T-helper 17 cell (primary cell): ENCODE measurements around the gene ZGLP1. TPM values are rescaled to one million over a fixed set of nuclear protein-coding genes. Genes with fewer than 3 reads are reported as not detected.
"Not testable (repeated sequence)": the region's sequence is repeated elsewhere in the genome, so short reads cannot be mapped to it uniquely, and the experiment has no call there.

Experiments
- ATAC-seq: fragments of 150-1000 bp; cut with Tn5 transposase; 2 replicates; pipeline ENCODE4 v1.10.0; 2021; ENCODE audit warnings: mild to moderate bottlenecking, moderate library complexity
- DNase-seq, 3 donors: peaks; one replicate each; pipeline versions ENCODE4 v3.0.0 to v3.0.0-alpha.2; 2020 to 2021
- H3K9me3 ChIP-seq: one replicate; pipeline ENCODE4 v1.7.0; 2013; ENCODE audit warnings: low read length, mild to moderate bottlenecking; ENCODE audit not compliant: control insufficient read depth, poor library complexity, severe bottlenecking
- H3K27ac Mint-ChIP-seq: one replicate; pipeline ENCODE4 v1.8.0; 2022; ENCODE audit warnings: mild to moderate bottlenecking, moderate library complexity, mixed read lengths
- H3K27me3 Mint-ChIP-seq: one replicate; pipeline ENCODE4 v1.8.0; 2022; ENCODE audit warnings: mixed read lengths
- H3K36me3 Mint-ChIP-seq: one replicate; pipeline ENCODE4 v1.8.0; 2022; ENCODE audit warnings: low read depth, mixed read lengths
- H3K4me1 Mint-ChIP-seq: one replicate; pipeline ENCODE4 v1.8.0; 2022; ENCODE audit warnings: mild to moderate bottlenecking, mixed read lengths
- H3K4me3 Mint-ChIP-seq: one replicate; pipeline ENCODE4 v1.8.0; 2022; ENCODE audit warnings: mild to moderate bottlenecking, moderate library complexity, mixed read lengths
- total RNA-seq, 4 donors: library from RNA in 2 of 4; stranded (reverse) in 2 of 4; gene quantifications; one replicate each; pipeline ENCODE4 v1.2.3 and lab custom pipeline; 2022 to 2026

ZGLP1 gene
- 1 to 10 TPM; 1.1 to 2.4 TPM for total RNA-seq
- 0.30 to 1.2 reads per million in 2 donors for total RNA-seq (lab: John Stamatoyannopoulos, UW)

DNA sequence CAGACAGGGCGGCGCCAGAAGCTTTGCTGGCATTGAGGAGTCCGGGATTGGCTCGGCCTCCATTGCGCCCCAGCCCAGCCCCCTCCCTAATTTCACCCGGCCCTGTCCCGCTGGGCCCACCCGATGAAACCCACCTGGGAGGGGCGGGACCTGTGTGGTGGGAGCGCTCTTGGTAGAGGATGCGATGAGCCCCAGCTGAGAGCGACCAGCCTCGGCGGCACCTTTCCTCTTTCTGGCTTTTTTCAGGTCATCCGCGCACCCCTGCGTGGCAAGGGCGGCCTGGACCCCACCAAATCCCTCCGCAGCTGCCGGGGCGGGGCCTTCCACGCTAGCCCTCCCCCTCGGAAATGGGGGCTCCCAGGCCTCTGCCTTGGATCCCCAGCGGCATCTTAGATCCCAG, at the start of gene ZGLP1:
ZGLP1 (minus strand) TSS at position 393 of the 400 bp plus-strand sequence.
- H3K4me3 Mint-ChIP-seq = no peak within 1 kb of the TSS
- H3K27me3 Mint-ChIP-seq = no peaks in the 10 kb centered on the region
- ATAC-seq (no peak), DNase-seq (no peak)
- H3K27ac Mint-ChIP-seq = no peak within 1 kb of the TSS
- H3K36me3 Mint-ChIP-seq = peaks cover 2% of the 10 kb centered on the region
- no peaks in the 10 kb centered on the region for H3K9me3 ChIP-seq
- H3K4me1 Mint-ChIP-seq = peaks cover 1% of the 10 kb centered on the region

DNA sequence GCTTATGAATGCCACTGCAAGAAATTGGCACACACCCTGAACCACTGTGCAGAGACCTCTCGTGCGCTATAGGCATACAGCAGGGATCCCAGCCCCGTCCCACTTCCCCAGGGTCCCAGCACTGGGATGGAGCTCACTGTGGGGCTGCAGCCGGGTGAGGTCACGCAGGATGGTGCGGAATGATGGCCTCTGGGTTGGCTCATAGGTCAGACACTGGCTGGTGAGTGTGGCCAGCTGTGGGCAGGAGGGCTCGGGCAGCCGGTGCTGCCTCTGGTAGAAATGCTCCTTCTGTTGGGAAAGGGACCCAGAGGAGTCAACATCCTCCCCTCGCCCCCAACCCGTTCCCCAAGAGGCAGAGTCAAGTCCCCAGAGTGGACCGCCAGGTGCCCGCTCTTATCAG, 46.8 kb upstream of the ZGLP1 start:
- Mint-ChIP-seq H3K4me1 (no peaks in the 10 kb centered on the region), H3K36me3 (peaks cover 8% of the 10 kb centered on the region), H3K4me3 (no peak overlapping the region), H3K27ac (no peak overlapping the region), H3K27me3 (no peaks in the 10 kb centered on the region)
- no peaks in the 10 kb centered on the region for H3K9me3 ChIP-seq
- no peak for DNase-seq
- no peak for ATAC-seq

DNA sequence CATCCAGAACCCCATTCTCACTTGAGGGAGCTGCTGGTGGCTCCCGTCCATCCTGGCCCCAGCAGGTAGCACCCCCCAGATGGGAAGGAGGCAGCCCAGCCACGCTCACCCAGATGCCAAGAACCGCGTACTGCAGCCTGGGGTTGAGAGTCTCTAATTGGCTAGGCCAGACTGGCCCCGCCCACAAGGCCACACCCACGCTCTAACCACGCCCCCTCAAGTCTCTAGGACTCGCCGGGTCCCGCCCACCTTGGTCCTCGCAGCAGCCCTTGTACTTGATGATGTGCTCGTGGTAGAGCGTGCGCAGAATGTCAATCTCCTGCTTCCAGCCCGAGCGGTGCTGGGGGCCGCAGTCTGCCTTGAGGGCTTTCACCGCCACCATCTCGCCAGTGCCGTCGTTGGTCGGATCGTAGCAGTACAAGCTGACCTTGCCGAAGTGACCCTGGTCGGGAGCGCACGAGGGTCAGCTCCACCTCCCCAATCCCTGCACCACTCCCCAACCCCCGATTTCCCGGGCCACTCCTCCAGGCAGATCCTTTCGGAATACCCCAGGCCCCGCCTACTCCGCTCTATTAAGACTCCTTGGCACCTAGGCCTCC, 44.3 kb upstream of the ZGLP1 start:
- H3K27me3 Mint-ChIP-seq = no peaks in the 10 kb centered on the region
- no peak overlapping the region for H3K27ac Mint-ChIP-seq
- no peaks in the 10 kb centered on the region for H3K36me3 Mint-ChIP-seq
- ATAC-seq = peak; percentile 58
- no peak for DNase-seq
- no peaks in the 10 kb centered on the region for H3K4me1 Mint-ChIP-seq
- H3K4me3 Mint-ChIP-seq = no peak overlapping the region
- no peaks in the 10 kb centered on the region for H3K9me3 ChIP-seq

DNA sequence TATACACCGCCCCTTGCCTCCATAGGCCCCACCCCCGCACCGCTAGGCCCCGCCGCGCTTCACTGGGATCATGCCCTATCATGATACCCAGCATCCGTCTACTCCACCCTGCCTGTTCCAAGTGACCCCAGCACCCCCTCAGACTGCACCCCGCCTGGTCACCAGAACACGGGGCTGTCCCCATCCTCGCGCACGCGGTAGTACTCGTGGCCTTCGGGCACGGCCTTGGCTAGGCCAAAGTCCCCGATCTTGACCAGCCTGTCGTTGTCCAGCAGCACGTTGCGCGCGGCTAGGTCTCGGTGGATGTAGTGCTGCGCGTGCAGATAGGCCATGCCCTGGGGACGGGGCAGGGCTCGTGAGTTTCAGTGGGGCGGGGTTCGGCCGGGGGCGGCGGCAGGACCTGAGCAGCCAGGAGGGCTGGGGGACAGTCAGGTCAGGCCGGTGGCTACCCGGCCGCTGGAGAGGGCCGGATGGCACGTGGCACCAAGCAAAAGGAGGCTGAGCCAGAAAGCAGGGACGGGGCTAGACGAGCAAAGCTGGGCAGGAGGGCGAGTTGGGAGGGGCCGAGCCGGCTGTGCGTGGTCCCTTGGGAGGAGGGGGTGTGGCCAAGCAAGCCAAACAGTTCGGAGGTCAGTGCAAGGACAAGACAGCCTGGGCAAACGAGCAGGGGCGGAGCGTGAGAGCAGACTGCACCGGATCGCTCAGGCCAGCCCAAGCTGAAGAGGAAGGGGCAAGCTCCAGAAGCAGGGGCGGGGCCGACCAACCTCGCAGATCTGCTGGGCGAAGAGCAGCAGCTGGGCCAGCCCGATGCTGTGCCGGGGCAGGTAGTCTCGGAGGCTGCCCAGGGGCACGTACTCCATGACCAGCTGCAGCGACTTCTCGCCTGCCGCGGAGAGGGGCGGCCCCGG, 43.4 kb upstream of the ZGLP1 start:
- Mint-ChIP-seq H3K27ac (no peak overlapping the region), H3K27me3 (no peaks in the 10 kb centered on the region), H3K4me3 (no peak overlapping the region), H3K36me3 (no peaks in the 10 kb centered on the region), H3K4me1 (no peaks in the 10 kb centered on the region)
- DNase-seq = no peak
- H3K9me3 ChIP-seq = no peaks in the 10 kb centered on the region
- no peak for ATAC-seq

DNA sequence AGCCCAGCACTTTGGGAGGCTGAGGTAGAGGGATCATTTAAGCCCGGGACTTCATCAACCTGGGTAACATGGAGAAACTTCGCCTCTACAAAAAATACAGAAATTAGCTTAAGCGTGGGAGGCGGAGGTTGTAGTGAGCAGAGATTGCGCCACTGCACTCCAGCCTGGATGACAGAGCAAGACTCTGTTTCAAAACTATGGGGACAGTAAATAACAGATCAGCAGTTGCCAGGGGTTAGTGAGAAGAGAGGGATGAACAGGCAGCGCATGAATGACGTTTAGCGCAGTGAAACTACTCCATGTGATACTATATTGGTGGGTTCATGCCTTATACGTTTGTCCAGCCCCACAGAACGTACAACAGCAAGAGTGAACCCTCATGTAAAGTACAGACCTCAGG, 36.9 kb upstream of the ZGLP1 start:
- no peak overlapping the region for H3K4me3 Mint-ChIP-seq
- no peak for DNase-seq
- ATAC-seq = no peak
- H3K9me3 ChIP-seq = no peaks in the 10 kb centered on the region
- H3K4me1 Mint-ChIP-seq = no peaks in the 10 kb centered on the region
- no peaks in the 10 kb centered on the region for H3K36me3 Mint-ChIP-seq
- no peak overlapping the region for H3K27ac Mint-ChIP-seq
- H3K27me3 Mint-ChIP-seq = no peaks in the 10 kb centered on the region

DNA sequence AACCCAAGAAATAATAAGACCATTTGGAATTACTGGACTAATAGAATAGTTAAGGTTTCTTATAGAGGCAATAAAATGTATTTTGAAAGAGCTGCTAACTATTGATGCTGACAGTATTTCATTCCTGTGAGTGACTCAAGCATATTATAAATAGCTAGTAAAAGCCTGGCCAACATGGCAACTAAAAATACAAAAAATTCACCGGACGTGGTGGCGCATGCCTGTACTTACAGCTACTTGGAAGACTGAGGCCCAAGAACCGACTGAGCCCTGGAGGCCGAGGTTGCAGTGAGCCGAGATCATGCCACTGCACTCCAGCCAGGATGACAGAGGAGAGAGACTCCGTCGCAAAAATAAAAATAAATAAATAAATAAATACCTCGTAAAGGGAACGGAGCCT, 35.2 kb upstream of the ZGLP1 start:
- DNase-seq = no peak
- no peak for ATAC-seq
- no peak overlapping the region for H3K27ac Mint-ChIP-seq
- peaks cover 1% of the 10 kb centered on the region for H3K4me1 Mint-ChIP-seq
- no peaks in the 10 kb centered on the region for H3K36me3 Mint-ChIP-seq
- no peaks in the 10 kb centered on the region for H3K27me3 Mint-ChIP-seq
- no peaks in the 10 kb centered on the region for H3K9me3 ChIP-seq
- no peak overlapping the region for H3K4me3 Mint-ChIP-seq

DNA sequence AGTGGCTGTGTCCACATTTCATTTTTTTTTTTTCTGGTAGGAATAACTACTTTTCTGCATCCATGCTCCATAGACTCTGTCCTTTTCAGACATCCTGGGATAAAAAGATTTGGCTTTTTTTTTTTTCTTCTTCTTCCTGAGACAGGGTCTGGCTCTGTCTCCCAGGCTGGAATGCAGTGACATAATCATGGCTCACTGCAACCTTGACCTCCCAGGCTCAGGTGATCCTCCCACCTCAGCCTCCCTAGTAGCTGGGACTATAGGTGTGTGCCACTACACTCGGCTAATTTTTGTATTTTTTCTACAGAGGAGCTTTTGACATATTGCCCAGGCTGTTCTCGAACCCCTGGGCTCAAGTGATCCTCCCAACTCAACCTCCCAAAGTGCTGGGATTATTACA, 33.9 kb upstream of the ZGLP1 start:
- no peak overlapping the region for H3K4me3 Mint-ChIP-seq
- no peak for DNase-seq
- peaks cover 14% of the 10 kb centered on the region for H3K4me1 Mint-ChIP-seq
- H3K9me3 ChIP-seq = no peaks in the 10 kb centered on the region
- no peaks in the 10 kb centered on the region for H3K27me3 Mint-ChIP-seq
- H3K27ac Mint-ChIP-seq = no peak overlapping the region
- ATAC-seq = no peak
- no peaks in the 10 kb centered on the region for H3K36me3 Mint-ChIP-seq

DNA sequence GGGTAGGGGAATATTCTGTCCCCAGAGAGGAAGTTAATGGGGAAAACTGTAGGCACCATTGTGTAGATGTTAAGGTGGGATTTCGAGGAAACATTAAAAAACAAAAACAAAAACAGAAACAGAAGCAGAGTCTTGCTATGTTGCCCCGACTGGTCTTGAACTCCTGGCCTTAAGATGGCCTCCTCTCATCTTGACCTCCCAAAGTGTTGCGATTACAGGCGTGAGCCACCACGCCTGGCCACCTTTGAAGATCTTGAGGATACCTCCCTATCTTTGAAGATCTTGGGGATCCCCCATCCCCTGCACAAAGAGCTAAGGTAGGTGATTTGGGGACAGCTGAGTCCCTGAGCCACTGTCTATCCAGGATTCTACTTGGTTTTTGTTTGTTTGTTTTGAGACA, 30.4 kb upstream of the ZGLP1 start:
- no peak for DNase-seq
- peak overlapping the region; percentile 94 for H3K27ac Mint-ChIP-seq
- H3K9me3 ChIP-seq = no peaks in the 10 kb centered on the region
- peak overlapping the region; percentile 97 for H3K4me3 Mint-ChIP-seq
- H3K4me1 Mint-ChIP-seq = peaks cover 19% of the 10 kb centered on the region
- ATAC-seq = no peak
- H3K36me3 Mint-ChIP-seq = no peaks in the 10 kb centered on the region
- no peaks in the 10 kb centered on the region for H3K27me3 Mint-ChIP-seq

DNA sequence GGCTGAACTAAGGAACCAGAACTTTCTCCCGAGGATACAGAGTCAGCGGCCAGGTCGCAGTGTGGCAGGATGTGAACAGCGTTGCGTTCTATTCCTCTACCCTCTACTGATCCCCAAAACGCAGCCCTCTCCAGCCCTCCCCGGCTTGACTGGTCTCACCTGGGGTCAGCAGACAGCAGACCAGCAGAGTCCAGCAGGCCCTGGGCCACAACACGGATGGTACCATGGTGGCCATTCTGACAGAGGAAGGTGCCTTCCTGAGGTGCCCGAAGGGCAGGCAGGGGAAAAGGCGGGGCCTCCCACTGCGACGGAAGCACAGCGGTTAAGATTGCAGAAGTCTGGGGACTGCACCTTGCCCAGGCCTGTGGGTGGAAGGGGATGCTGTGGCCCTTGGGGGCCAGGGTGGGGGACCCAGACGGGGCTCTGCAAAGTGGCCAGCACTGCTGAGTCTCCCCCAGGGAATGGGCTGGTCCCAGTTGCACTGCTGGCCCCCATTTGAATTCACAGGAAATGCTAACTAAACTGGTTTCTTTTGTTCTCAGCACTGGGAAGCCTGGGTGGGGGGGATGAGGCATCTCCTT, 29.9 kb upstream of the ZGLP1 start, which contains the start of gene ICAM3:
ICAM3 (minus strand) TSS at position 245 of the 581 bp plus-strand sequence; CDS start at position 235, 10 bp downstream.
- H3K36me3 Mint-ChIP-seq = no peaks in the 10 kb centered on the region
- no peaks in the 10 kb centered on the region for H3K27me3 Mint-ChIP-seq
- H3K4me3 Mint-ChIP-seq = peak within 1 kb of the TSS; percentile 97
- peak; percentile 38 to 55 (median 40) for DNase-seq
- ATAC-seq = peak; percentile 97
- H3K9me3 ChIP-seq = no peaks in the 10 kb centered on the region
- H3K27ac Mint-ChIP-seq = peak within 1 kb of the TSS; percentile 94
- H3K4me1 Mint-ChIP-seq = peaks cover 19% of the 10 kb centered on the region

DNA sequence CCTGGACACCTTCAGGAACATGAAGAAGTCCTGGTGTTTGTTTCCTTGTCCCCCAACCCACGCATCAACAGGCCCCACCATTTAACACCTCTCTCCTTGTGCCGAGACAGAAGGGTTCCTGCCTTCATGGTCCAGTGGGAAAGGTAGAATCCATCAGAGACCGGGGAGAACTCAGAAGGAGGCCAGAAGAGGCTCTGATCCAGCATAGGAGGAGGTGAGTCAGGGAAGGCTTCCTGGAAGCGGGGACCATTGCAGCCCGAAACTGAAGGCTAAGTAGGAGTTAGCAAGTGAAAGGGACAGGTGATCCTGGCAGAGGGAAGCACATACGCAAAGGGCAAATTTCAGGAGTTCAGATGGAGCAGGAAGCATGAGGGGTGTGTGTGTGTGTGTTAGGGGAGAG, 29.3 kb upstream of the ZGLP1 start:
- peak overlapping the region; percentile 94 for H3K27ac Mint-ChIP-seq
- H3K9me3 ChIP-seq = no peaks in the 10 kb centered on the region
- DNase-seq (no peak), ATAC-seq (peak; percentile 12)
- H3K36me3 Mint-ChIP-seq = no peaks in the 10 kb centered on the region
- H3K27me3 Mint-ChIP-seq = no peaks in the 10 kb centered on the region
- peak overlapping the region; percentile 97 for H3K4me3 Mint-ChIP-seq
- H3K4me1 Mint-ChIP-seq = peaks cover 19% of the 10 kb centered on the region

DNA sequence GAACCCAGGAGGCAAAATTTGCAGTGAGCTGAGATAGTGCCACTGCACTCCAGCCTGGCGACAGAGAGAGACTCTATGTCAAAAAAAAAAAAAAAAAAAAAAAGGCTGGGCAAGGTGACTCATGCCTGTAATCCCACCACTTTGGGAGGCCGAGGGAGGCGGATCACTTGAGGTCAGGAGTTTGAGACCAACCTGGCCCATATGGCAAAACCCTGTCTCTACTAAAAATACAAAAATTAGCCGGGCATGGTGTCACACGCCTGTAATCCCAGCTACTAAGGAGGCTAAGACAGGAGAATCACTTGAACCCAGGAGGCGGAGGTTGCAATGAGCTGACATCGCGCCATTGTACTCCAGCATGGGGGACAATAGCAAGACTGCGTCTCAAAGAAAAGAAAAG, 27.1 kb upstream of the ZGLP1 start:
- H3K27ac Mint-ChIP-seq, H3K4me3 Mint-ChIP-seq, H3K36me3 Mint-ChIP-seq, ATAC-seq, DNase-seq, H3K27me3 Mint-ChIP-seq, H3K9me3 ChIP-seq: not testable (repeated sequence)
- peaks cover 36% of the 10 kb centered on the region for H3K4me1 Mint-ChIP-seq

DNA sequence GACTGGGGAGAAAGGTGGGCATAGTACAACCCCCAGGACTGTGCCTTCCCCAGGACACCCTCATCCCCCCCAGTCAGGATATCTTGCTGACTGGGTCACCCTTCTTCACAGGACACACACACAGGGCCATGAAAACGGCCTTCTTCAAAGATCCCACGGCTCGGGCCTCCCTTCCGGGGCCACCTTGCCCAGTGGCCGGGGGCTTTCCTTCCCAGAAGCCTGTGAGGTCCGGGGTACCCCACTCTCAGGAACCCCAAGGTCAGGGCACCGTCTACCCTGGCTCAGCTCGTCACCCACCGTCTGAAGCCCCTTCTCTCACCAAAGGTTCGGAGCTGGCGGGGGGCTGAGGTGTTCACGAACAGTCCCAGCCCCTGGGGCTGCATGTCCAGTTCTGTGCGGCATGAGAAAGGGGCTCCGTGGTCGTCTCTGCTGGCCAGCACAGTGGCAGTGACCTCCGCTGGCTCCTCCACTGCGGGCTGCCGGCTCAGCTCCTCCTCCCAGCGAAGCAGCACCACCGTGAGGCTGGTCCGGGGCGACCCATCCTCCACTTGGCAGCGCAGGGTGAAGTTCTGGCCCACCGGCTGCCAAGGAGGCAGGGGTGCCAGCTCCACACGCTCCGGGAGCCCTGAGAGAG, 25.9 kb upstream of the ZGLP1 start:
- H3K9me3 ChIP-seq = no peaks in the 10 kb centered on the region
- Mint-ChIP-seq H3K4me3 (peak overlapping the region; percentile 57), H3K27me3 (no peaks in the 10 kb centered on the region), H3K27ac (peak overlapping the region; percentile 8), H3K4me1 (peaks cover 36% of the 10 kb centered on the region), H3K36me3 (no peaks in the 10 kb centered on the region)
- ATAC-seq = no peak
- DNase-seq = no peak
